NCI-H1694 treated with DMSO at 0.1 percent for 48 hours (cell line): ENCODE data around the gene ATP6V0E1.
"Not testable (repeated sequence)": the region's sequence is repeated elsewhere in the genome, so short reads cannot be mapped to it uniquely, and the experiment has no call there.

ENCODE experiments used
- DNase-seq: peaks from one replicate; lab custom pipeline; 2025; lab: John Stamatoyannopoulos, UW

ATP6V0E1 gene

GRCh38 chr5:173039188-173039587, 55.6 kb downstream of the ATP6V0E1 start:
- no peak for DNase-seq

DNA sequence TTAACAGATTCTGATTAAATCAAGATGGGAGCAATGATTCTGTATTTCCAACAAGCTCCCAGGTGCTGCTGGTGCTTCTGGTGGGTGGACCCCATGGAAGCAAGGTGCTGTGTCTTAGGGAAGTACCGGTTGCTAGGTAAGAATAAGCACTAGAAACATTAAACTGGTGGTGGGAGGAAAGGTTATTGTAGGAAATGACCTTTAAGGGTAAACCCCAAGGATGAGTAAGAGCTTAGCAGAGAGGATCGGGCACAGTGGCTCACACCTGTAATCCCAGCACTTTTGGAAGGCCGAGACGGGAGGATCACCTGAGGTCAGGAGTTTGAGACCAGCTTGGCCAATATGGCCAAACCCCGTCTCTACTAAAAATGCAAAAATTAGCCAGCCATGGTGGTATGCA, 56.4 kb downstream of the ATP6V0E1 start:
- DNase-seq, result no peak

DNA sequence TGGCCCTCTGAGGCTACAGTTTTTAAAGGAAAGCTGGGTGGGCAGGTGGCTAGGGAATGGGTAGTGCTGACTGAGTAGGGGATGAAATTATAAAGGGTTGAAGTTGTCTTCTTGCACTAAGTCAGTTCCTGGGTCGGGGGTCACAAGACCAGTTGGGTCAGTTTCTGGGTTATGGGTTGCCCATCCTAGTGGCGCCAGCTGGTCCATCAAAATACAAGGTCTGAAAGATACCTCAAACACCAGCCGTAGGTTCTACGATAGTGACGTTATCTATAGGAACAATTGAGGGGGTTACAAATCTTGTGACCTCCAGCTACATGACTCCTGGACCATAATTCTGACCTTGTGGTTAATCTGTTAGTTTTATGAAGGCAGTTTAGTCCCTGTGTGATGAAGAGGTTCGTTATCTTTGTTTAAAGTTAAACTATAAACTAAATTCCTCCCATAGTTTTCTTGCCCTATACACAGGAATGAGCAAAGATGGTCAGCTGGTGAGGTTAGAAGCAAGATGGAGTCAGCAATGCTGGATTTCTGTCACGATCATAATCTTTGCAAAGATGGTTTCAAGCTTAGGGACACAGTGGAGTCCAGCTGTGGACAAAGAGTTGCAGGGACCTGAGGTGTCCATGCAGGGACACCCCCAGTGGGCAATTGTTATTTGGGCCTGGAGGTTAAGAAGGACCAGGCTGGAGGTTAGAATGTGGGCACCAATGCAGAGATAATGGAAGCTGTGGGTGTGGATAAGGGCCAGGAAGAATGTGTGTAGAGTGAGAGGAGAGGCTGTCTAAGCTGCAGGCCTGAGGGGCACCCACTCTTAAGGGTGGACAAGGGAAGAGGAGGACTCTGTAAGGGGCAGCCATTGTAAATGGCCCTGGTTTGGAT, 58.6 kb downstream of the ATP6V0E1 start:
- DNase-seq, result no peak

DNA sequence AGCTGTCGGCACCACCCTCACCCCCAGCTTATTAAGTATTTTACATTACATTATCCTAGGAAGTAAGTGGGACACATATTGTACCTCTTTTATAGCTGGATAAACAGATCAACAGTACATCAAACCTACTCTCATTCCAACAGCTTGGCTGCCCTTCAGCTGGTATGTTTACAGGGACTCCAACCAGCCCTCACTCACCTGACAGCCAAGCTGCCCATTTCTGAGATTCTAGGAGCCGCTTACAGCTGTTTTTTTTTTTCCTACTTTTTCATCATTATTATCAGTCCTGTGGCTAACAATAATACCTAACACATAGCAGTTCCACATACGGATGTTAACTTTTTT, 59.2 kb downstream of the ATP6V0E1 start:
- DNase-seq, result no peak

DNA sequence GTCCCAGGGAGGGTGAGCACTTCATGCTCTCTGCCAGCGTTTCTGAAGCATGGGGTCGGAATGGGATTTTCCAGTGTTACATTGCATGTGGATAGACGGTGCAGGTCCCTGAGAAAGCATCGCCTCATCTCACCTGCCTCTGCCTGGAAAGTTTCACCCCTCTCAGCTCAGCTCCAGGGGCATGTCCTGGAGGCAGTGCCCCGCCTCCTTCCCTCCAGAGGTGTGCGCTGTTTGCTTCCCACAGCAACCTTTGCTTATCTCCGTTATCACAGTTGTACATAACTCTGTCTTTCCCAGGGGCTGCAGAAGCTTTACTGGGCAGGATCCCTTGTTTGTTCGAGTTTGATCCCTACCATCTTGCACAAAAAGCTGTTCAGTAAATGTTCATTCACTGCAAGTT, 61.9 kb downstream of the ATP6V0E1 start:
- no peak for DNase-seq

DNA sequence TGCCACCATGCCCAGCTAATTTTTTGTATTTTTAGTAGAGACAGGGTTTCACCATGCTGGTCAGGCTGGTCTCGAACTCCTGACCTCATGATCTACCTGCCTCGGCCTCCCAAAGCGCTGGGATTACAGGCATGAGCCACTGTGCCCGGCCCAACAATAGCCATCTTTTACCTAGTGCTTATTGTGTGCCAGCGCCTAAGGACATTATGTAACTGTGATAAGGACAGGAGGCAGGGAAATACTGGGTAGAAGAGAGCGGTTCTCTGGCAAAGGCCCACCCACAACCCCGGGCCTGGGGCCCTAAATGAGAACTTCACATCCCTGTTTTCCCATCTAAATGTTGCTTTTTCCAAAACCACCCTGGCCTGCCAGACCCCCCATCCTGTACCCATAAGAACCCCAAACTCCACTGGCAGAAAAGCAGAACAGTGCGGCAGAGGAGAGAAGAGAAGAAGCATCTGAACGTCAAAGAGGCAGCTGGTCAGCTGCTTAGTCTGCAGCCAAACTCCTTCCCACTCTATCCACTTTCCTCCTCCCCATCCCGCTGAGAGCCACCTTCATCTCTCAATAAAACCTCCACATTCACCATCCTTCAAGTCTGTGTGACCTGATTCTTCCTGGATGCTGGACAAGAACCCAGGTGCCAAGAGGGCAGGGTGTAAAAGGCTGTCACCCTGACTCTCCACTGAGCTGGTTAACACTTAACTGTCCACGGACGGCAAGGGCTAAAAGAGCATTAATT, 63.7 kb downstream of the ATP6V0E1 start:
- DNase-seq, result not testable (repeated sequence)

DNA sequence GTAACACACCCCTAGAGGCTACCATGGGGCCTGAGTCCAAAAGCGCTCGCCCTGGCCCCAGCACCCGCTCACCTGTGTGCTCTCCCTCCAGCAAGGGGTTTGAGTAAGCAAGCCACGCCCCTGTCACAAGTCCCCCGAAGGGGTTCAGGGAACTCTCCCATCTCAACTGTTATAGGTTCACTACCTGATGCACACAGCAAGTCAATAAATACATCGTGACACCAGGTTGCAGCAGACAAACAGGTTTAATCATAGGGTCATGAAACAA, 64.2 kb downstream of the ATP6V0E1 start:
- no peak for DNase-seq

GRCh38 chr5:173050791-173051190, 67.2 kb downstream of the ATP6V0E1 start:
- no peak for DNase-seq

DNA sequence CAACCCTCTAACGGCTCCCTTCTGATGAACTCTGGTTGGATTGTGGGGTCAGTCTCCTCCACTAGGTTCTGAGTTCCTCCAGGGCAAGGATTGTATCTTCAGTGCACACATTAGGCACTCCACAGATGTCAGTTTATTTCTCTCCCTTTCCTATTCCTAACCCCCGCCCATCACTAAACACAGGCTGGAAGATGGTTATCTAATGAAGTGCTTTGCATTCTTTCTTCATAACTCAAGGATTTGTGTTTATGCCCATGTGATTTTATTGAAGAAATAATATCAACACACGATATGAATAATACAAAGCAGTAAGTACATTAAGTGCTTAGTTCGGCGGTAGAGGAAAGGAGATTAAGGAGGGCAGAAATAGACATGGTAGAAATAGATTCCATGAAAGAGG, 68.2 kb downstream of the ATP6V0E1 start:
- no peak for DNase-seq

DNA sequence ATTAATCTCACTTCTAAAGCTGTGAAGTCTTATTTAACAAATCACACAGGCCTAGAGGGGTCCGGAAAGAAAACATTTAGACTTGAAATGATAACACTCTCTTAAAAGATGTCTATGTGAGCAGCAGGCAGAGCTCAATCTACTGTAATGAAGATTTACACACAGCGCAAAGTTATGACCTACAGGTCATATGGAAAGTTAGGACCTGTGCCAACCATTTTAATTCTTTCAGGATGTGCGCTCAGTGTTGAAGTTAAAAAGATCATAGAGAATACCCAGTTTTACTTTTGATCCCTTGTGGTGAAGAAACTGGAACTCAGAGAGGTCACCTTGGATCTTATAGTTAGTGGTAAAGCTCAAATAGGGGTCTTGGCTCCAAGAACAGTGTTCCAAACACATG, 69.5 kb downstream of the ATP6V0E1 start:
- no peak for DNase-seq

DNA sequence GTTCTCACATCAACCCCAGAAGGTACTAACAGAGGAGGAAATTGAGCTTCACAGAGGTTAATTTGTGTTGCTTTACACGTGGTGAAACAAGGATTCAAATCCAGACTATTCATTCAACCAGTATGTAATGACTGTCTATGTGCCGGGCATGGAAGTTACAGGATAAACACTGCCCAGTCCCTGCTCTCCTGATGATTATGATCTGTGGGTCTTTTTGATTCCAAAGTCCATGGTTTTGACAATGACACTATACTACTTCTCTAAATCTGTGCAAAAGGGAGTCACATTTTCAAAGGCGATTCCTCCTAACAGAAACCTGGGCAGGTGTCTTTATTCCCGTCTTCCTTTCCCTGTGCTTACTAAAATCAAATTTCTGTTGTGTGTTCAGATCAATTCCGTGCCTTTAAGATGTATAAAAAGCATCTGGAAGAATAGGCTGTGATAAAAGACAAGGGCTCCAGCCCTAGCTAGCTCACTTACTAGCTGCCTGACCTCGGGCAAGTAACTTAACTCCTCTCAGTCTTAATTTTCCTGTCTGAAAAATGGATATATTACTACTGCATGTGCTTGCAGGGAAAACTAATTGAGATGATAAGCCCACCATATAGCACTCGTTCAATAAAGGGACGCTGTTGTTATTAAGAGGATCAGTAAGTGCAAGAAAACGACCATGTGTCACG, 71.6 kb downstream of the ATP6V0E1 start:
- DNase-seq, result no peak

- DNase-seq, result no peak
Measured at GRCh38 chr5:173055722-173055982, 72.1 kb downstream of the ATP6V0E1 start.

GRCh38 chr5:173055983-173056782, 72.6 kb downstream of the ATP6V0E1 start, which contains the start of gene CREBRF:
CREBRF (plus strand) TSS chr5:173056352; CDS start chr5:173080776, 24,424 bp downstream.
- peak; percentile 82 for DNase-seq

DNA sequence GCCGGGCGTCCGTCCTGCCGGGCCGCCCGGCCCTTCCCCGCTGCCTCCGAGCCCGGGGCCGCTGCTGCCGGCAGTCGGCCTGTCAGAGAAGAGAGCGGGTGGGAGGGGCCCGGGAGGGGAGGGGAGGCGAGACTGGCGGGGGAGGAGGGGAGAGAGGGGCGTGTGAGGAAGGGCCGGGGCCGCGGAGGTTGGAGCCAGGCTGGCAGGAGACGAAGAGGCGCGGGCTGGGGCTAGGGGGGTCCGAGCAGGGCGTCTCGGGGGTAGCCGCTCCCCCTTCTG, 73.2 kb downstream of the ATP6V0E1 start:
- DNase-seq, result no peak

DNA sequence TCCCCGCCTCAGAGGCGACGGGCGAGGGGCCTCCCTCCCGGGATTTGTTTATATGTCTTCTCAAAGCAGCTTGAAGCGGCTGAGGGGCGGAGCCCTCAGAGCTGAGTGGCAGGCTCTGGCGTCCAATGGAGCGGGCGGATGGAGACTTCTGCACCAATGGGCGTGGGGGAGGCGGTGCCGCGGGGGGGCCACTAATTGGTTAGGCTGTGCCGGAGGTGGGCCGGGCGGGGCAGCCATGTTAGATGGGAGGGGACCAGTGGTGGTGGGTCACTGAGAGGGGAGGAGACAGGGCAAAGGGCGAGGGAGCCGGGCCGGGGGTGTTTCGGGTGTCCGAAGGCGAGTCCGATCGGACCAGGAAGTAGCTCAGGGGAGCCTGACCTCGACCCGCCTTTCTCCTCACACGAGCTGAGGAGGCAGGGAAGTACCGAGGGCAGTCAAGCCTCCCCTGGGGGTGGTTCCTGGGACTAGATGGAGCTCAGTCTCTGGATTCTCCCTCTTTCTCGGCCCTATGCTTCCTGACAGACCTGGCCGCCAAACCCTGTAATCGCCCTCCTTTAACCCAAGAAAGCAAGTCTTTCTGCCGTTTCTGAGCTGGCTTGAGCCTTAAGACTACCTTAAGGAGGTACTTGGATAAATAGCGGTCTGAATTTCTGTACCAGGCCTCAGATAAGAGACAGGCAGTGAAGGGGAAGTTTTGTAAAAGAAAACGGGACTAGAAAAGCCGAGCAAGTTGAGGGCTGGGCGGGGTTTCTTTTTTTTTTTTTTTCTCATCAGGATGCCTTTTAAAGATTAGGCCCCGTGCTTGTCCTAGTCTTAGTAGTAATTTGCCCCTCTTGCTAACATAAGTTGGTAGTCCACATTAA, 73.7 kb downstream of the ATP6V0E1 start:
- DNase-seq, result peak; percentile 81

DNA sequence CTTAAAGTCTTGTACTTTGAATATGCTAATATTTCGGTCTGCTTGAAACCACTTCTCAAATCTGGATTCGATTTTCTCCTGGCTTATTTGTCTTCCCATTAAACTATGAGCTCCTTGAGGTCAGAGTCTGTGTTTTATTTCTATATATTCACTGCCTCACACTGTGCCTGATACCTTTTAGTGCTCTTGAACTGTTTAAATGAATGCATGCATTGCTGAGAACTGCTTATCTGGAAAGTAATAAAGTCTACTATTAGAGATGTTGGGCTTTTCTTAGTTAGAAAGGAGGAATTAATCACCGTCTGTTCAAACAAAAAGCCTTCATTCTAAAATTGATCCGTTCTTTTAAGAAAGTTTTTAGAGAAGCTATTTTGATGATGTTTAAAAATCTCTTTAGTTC, 78.6 kb downstream of the ATP6V0E1 start:
- DNase-seq, result no peak

DNA sequence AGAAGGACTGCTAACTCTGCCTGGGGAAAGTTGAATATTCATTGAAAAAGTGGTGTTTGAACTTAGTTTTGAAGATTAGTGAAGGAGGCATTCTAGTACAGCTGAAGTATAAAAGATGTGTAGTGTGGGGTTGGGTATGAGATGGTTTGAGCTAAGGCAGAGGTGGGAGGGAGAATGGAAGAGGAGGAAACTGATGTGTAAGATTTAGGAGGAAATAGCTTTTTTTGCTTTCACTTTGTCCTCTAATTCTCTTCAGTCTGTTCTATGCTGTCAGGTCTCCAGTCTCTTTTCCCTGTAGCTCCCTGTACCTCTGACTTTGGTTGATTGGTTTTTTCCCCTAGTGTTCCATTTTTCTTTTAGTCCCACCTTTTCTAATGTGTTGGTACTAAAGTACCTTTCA, 81.6 kb downstream of the ATP6V0E1 start:
- no peak for DNase-seq

DNA sequence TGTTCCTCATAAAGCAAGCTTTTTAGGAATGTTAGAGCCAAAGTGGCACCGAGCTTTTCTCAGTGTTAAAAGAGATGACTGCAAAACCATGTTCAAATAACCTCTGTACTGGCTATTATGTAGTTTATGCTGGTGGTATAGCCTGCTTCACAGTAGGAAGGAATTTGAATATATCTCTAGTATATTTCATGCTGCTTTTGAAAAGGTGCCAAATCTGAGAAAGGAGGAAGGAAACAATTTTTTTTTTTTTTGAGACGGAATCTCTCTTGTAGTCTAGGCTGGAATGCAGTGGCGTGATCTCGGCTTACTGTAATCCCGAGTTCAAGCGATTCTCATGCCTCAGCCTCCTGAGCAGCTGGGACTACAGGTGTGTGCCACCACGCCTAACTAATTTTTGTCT, 86.1 kb downstream of the ATP6V0E1 start:
- DNase-seq, result no peak

DNA sequence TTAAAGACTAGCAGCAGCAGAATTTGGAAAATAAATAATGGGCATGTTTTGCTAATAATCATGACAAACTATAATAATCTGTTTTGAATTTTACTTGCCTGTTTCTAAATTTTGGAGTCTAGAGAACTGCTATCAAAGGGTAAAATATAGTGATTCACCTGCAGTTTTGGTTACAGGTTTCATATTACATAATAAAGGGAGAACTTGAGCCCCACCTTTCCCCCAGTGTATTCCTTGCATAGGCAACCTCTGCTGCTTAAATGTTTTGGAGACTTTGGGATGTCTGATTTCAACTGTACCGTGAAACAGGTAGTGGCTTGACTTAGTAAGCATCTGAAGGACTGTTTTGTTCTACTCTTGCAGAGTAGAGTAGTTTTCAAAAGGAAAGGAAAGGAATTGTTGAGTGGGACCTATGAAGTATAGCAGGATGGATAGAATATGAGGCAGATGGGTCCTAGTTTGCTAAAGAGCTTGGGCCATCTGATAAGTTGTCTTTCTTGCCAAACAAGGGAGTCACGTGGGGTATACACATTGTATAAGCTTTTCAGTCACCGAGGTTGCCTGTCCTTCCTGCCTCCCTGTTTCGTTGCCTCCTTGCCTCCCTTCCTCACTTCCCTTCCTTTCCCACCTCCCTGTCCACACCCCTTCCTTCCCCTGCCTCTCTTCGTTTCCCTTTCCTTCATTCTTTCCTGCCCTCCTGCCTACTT, 91.7 kb downstream of the ATP6V0E1 start:
- DNase-seq, result no peak

- DNase-seq, result no peak
Measured at GRCh38 chr5:173075970-173076369, 92.4 kb downstream of the ATP6V0E1 start.

DNA sequence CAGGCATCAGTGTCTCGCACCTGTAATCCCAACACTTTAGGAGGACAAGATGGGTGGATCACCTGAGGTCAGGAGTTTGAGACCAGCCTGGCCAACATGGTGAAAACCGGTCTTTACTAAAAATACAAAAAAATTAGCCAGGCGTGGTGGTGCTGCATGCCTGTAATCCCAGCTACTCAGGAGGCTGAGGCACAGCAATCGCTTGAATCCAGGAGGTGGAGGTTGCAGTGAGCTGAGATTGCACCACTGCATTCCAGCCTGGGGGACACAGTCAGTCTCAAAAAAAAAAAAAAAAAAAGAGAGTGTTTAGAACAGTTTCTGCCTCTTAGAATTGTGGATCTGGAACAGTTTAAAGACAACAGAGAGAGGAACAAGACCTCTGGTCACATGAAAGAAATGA, 92.9 kb downstream of the ATP6V0E1 start:
- not testable (repeated sequence) for DNase-seq
